AML-193 (cell line): ENCODE results near the gene ACTC1.

Experiments used
- DNase-seq, 2 experiments: peaks; one replicate each; lab custom pipeline; 2025; lab: John Stamatoyannopoulos, UW

ACTC1 gene

DNA sequence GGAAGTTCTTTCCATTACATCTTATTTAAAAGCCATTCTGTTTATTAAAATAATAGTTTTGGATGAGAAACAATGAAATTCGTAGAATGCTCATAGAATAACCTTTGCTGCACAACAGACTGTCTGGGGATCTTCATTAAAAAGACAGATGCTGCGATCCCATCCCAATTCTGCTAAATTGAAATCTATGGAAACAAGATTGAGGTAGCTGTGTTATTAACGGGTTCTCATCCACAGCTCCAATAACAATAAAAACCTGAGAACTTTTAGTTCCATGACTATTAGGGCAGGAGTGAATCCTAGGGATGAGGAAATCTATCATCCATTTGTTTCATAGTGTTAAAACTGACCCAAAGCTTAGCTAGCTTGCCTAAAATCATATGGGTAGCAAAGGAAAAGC, 38.1 kb downstream of the ACTC1 start:
- no peak for DNase-seq

DNA sequence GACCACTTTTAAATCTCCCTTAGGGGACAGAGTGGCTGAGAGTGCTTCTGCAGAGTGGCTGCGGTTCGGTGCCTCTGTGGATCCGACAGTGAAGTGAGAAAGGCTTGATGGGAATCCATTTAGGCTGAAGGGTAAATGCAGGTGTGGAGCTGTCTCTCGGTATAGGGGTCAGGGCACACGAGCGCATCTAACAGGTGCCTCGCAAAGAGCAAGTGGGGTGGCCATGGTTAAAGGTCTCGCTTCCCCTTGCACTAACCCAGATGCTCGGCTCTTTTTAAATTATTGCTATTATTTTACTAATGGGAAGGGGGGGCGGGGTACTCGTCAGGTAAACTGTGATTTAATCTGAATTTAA, 40.0 kb downstream of the ACTC1 start:
- DNase-seq = no peak

DNA sequence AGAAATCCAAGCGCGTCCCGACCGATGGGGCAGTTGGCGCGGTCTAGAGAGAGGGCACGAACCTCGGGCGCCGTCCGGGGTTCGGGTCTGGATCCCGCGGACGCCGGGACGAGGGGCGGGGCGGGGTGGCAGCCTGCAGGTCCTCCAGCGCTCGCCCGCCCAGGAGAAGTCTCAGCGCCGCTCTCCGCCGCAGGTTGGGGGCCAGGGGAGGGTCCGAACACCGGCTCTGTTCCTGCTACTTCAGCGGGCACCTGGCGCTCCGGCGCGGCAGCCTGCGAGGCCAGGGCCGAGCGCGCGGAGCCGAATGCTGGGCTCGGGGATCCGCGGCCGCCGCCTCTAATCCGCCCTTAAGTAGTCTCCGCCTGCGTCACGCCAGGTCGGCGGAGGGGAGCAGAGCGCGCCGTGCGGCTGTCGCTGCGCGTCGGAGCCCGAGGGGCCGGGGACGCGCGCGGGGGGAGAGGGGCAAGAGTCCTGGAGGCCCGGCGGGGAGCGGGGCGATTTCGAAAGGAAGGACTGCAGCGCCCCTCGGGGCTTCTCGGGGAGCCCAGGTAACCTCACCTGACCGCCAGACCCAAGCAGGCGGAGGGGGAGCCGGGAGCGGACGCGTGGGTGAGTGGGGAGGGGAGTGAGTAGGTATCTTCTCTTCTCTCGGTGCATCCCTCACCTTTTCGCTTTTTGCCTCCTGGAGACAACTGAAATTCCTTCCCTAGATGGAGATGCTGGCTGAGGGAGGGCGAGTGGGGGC, 40.5 kb downstream of the ACTC1 start, which contains the start of gene GJD2:
Gene GJD2 (minus strand): TSS at position 325 of the 745 bp plus-strand sequence. CDS start 510 bp downstream, outside the sequence.
- no peak for DNase-seq

DNA sequence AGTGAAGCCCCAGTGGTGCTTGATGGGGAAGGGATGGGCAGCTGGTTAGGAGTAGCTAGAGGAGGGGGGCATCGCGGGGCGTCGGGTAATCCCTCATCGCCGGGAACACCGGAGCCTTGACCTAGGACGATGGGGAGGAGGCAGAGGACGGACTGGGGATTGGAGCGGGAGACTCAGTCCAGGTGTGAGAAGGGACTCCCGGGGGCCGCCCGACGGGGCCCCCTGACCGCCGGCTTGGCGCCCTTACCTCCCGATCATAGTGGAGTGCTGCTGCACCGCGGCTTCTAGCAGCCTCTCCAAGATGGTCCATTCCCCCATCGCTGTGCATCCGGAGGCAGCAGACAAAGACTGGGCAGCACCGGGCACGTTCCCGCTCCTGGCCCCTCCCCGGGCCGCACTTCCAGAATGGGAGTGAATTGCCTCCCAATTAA, 41.2 kb downstream of the ACTC1 start:
- no peak for DNase-seq

DNA sequence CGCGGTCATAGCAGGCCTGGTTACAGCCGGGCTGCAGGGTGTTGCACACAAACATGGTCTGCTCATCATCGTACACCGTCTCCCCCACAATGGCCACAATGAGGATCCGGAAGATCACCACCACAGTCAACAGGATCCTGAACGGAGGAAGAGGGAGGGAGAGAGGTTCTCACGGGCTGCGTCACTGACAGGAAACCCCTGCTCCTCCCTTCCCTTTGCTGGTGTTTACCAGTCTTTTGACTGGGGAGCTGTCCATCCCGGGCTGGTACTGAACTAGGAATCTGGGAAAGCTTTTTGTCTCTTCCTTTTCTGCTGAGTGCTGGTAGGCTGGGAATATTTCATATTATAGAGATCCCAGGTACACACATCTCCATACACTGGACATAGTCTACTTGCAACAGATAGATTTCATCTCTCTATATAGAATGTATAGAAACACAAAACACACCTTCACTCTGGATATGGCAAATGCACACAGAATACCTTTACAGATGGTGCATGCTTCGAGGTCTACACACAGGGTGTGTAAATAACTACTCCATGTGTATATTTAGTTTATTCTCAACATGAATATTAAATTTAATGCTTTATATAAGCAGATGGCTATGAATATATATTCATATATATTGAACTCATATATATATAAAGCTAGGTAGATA, 42.0 kb downstream of the ACTC1 start:
- DNase-seq = no peak

DNA sequence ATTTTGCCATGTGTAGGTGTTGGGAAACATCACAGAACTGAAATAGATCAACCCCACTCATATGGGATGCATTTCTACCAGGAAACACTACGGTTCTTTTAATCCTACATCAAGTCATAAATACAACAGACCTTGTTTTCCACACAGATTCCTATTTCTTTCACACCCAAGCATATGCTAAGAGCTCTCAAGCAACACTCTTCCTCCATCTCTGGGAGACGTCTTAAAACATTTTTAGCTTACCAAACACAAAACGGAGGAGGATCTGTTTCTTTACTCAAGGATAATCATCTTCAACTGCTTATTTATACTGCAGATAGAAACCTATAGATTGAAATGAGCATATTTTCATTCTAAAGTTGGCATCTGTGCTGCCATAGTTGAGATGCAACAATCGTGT, 45.7 kb downstream of the ACTC1 start:
- DNase-seq = no peak
